GM21515 (cell line): Measurements from ENCODE around the gene MAD2L1BP.
"Not testable (repeated sequence)": the region's sequence is repeated elsewhere in the genome, so short reads cannot be mapped to it uniquely, and the experiment has no call there.

Experiments used
- ATAC-seq: cut with Tn5 transposase; IDR thresholded peaks from one replicate; pipeline ENCODE4 v1.9.1; 2021; ENCODE audit not compliant: unreplicated experiment

MAD2L1BP gene

DNA sequence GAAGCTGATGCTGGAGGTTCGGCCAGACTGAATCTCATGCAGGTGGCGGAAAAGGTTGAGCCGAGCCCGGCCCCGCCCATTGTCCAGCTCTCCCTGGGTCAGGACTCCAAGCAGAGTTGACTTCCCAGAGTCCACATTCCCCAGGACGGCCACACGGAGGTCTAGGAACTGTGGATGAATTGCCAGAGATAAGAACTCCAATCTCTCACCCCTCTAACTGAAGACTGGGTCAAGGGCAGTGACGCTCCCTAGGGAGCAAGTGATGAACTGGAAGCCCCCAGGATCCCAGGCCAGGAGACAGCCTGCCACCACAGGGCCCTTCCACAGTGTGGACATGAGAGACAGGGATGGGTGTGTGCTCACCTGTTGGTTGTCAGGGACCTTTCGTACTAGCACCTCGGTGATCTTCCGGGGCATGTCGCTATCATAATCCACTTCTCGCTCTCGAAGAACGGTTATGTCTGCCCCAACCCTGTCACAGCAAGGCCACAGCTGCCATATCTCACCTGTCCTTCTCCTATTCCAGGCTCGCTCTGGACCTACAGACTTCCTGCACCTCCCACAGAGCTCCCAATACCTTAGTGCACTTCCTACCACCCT lies 10.1 kb upstream of the MAD2L1BP start:
- ATAC-seq: no peak

DNA sequence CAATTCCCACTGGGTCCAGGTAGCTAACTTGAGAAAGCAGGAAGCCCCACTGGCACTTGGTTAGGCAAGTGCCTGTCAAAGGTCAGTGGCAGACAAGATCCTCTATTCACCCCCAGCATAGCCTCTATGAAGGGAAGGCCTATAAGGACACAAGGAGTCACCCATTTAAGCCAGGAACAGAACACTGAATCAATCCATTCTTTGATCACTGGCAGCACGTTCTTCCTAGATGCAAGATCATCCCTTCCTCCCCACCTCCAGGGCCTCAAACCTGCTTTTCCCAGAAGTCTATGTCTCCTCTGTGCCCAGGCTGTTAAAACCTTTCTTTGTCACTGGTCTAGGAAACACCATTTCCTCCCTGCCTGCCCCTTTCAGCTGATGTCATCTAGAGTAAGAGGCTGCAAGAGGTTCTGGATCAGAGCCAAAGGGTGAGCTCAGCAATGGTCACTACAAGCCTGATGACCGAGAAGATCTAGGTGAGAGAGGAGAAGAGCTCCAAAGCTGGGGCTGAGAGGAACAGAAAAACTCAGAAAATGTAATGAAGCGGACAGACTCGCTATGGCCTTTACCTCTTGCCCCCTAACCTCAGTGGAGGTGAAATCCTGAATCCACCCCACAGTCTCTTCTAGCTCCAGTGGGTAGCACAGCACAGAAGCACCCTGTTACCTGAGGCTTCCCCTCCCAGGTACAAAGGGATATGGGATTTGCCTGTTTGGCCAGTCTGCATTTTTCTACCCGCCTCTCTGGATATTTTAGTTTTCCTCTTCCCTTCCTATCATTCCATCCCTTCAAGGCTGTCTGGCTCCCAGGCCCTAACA lies 8.4 kb upstream of the MAD2L1BP start:
- no peak for ATAC-seq

DNA sequence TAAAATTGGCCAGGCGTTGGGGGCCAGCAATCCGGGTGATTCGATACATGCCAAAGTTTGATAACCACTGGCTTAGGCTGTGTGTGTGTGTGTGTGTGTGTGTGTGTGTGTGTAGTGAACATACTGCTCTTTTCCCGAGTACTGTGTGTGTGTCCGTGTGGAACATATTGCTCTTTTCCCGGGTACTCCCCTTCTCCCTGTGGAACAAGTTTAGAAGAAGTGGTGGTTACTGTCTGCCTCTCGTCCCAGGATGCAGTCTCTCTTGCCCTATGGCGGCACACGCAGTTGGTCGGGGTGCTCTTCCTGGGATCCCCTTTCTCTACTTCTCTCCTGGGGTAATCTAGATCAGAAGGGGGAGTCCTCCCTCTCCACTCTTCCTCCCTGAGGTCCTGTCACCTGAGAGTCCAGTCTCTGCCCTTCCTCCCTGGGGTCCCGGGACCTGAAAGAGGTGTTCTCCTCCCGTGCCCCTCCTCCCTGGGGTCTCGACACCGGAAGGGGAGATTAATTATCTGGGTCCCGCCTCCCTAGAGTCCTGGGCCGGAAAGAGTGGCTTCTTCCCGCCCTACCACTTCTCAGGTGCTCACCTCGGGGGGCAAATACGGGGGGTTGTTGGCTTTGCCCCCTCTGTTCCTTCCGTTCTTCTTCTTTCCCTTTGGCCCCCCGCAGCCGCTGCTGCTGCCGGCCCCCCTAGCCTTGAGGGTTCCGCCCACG lies 7.1 kb upstream of the MAD2L1BP start:
- peak; percentile 13 for ATAC-seq

DNA sequence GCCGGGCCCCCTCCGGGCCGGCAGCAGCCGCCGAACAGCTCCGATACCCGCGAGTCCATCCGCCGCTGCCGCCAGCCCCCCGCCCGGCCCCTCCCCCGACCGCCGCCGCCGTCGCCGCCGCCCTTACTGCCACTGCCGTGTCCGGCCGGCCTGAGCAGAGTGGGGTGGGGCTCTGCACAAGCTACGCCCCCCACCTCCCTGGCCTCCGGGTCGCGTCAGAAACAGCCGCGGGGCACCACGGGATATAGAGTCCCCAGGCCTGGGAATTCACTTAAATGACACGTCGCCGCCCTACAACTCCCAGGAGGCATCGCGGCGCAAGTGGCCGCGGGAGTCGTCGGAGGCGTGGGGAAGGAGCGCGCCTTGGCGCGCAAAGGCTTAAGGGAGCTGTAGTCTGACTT lies 6.5 kb upstream of the MAD2L1BP start, which contains the start of gene GTPBP2:
Gene GTPBP2, minus strand, starts transcription at position 161 of the 401 bp plus-strand sequence. Its CDS starts 102 bp downstream, at position 59.
- peak; percentile 76 for ATAC-seq

DNA sequence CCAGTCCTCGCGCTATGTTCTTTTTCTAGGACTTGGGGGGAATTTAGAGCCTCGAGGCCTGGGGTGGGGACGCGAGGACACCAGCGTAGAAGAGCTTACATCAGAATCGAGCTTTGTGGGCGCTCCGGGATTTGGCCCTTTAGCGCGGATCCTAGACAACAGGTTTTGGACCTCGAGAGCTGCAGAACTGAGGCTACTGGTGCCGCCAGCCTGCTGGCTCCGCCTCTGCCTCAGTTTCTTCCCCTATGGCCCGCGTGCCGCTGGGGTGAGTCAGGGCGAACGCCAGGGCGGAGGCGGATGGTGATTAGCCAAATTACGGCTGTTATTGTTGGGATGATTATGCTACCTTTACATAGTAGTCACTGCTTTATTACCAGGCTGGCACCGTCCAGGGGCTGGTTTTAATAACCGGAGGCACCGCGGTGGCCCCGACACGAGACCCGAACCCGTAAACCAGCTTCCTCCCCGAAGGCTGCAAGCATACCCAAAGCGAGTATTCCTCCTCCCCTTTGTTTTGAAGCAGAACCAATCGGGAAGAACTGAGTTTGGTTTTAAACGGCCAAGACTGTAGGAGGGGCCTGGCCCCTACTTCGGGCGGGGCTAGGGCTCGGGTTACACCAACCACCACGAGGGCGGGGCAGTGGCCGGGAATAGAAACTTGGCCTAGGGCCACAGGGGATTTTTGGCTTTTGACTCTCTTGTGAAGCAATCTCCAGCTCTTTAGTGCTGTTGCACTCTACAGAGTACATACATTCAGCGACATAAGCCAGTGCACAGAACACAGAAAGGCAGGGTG lies 5.9 kb upstream of the MAD2L1BP start:
- peak; percentile 70 for ATAC-seq

DNA sequence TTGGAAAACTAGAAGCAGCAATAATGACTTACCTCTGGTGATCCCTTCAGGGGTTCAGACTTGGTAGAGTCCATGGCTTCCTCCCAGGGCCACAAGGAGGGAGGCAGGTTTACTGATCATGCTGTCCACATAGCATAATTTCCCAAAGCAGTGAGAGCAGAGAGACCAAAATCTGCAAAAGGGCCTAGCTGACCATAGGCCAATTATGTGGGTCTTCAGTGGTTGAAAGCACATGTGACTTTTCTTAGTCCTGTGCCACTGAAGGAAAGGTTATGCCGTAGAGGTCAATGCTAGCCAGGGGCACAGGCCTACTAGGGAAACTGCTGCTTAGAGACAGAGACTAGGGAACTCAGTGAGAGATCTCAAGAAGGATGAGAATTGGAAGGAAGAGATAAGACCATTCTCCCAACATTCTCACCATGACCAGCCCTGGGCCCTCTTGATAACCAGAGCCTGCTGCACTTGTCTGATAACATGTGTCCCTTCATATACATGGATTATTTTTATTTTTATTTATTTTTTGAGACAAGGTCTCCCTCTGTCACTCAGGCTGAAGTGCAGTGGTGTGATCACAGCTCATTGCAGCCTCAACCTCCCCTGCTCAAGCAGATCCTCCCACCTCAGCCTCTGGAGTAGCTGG lies 4.5 kb upstream of the MAD2L1BP start:
- no peak for ATAC-seq

DNA sequence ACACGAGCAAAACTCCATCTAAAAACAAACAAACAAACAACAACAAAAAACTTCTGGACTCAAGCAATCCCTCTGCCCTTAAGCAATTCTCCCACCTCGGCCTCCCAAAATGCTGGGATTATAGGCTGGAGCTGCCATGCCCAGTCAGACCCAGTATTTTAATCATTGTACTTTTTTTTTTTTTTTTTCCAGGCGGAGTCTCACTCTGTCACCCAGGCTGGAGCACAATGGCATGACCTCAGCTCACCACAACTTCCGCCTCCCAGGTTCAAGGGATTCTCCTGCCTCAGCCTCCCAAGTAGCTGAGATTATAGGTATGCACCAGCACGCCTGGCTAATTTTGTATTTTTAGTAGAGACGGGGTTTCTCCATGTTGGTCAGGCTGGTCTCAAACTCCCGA lies 2.6 kb upstream of the MAD2L1BP start:
- not testable (repeated sequence) for ATAC-seq

DNA sequence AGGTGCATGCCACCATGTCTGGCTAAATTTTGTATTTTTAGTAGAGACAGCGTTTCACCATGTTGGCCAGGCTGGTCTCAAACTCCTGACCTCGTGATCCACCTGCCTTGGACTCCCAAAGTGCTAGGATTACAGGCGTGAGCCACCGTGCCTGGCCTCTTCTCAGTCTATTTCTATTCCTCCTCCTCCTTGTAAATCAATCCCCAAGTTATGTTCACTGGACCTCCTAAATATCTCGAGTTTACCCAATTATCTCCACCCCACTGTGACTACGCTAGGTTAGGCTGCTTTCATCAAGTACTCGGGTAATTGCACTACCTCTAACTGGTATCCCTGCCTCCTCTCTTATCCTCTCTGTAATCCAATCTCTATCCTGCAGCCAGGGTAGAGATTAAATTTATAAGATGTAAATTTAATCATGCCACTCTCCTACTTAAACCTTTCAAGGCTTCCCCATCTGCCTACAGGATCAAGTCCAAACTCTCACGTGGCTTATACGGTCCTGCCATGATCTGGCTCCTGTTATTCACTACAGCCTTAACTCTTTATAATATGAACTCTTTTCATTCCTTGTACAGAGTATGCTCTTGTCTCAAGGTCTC lies 837 bp upstream of the MAD2L1BP start:
- no peak for ATAC-seq

DNA sequence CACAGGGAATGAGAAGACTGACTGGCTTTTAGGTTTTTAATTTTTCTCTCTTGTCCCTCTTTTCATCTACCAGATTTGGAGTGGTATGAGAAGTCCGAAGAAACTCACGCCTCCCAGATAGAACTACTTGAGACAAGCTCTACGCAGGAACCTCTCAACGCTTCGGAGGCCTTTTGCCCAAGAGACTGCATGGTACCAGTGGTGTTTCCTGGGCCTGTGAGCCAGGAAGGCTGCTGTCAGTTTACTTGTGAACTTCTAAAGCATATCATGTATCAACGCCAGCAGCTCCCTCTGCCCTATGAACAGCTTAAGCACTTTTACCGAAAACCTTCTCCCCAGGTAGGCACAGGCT lies 644 bp downstream of the MAD2L1BP start:
- peak; percentile 9 for ATAC-seq

DNA sequence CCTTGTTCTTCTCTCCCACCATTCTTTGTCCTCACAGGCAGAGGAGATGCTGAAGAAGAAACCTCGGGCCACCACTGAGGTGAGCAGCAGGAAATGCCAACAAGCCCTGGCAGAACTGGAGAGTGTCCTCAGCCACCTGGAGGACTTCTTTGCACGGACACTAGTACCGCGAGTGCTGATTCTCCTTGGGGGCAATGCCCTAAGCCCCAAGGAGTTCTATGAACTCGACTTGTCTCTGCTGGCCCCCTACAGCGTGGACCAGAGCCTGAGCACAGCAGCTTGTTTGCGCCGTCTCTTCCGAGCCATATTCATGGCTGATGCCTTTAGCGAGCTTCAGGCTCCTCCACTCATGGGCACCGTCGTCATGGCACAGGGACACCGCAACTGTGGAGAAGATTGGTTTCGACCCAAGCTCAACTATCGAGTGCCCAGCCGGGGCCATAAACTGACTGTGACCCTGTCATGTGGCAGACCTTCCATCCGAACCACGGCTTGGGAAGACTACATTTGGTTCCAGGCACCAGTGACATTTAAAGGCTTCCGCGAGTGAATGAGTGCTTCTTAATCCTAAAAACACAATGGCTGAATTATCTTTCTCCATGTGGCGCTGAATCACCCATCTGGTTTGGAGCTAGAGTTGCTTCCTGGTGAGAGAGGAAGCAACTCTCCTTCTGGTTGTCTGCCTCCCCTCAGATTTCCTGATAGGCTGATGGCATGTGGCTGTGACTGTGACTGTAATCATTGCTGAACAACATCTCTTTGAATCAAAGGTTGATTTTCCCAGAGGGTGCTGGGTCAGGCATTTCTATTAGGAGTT lies 4.6 kb downstream of the MAD2L1BP start:
- ATAC-seq: no peak

DNA sequence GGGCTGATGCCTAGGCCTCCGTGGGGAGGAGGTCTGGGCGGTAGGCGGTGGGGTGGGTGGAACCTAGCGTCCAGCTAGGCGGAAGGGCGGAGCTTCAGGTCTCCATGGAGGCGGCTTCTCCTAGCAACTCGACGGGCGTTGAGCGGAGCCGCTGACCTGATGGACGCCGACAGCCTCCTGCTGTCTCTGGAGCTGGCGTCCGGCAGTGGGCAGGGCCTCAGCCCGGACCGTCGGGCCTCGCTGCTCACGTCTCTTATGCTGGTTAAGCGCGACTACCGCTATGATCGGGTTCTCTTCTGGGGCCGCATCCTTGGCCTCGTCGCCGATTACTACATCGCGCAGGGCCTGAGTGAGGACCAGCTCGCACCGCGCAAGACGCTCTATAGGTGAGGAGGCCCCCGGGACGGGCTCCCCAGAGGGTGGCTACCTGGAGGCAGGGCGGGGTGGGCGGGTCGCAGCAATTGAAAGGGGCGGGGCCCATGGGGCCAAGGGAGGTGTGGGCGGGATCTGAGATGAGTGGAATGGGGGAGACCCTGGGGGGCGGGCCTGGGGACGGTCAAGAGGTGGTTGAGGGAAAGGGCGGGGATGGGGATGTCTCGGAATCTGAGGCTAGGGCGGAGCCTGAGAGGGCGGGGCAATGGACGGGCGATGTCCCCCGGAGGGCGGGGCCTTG lies 9.4 kb downstream of the MAD2L1BP start, which contains the start of gene RSPH9:
Gene RSPH9, plus strand, starts transcription at position 97 of the 673 bp plus-strand sequence. Its CDS starts 63 bp downstream, at position 160.
- ATAC-seq: no peak

DNA sequence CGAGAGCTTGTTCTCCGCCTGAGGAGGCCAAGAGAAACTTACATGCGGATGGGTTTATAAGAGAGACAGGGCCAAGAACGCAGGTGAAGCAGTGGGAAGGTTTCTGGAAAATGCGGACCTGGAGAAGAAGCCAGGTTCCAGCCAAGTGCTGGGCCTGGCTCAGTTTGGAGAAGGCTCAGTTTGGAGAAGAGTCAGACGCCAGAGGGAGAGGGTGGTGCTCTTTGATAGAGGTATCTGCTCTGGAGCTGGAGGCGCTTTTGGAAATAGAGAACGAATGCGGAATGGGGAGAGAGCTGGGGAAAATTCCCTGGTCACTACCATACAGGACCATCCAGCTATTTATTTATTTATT lies 9.9 kb downstream of the MAD2L1BP start:
- no peak for ATAC-seq

DNA sequence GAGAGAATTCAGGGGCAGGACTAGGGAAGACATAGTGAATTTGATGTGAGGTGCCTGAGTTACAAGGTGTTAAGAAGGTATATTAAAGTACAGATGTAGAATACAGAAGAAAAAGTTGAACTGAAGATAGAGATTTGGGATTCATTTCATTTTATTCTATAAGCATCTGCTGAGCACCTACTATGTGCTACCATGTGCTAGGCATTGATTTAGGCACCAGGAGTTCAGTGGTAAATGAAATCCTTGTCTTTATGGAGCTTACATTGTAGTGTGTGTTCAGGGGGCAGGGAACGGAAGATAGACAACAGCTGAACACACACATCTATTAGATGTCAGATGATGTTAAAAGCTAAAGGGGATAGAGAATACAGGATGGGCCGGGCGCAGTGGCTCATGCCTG lies 12.0 kb downstream of the MAD2L1BP start:
- ATAC-seq: no peak

DNA sequence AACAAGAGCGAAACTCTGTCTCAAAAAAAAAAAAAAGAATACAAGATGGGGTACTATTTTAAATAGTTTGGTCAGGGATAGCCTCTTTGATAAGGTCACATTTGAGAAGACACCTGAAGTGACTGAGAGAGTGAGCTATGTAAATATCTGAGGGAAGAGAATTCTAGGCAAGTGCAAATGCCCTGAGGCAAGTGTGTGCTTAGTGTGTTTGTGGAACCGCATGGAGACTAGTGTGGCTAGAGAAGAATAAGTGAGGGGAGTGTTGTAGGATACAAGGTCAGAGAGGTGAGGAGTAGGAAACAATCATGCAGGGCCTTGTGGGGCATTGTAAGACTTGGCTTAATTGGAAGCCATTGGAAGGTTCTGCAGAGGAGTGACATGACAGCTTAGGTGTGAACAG lies 12.6 kb downstream of the MAD2L1BP start:
- ATAC-seq: no peak

DNA sequence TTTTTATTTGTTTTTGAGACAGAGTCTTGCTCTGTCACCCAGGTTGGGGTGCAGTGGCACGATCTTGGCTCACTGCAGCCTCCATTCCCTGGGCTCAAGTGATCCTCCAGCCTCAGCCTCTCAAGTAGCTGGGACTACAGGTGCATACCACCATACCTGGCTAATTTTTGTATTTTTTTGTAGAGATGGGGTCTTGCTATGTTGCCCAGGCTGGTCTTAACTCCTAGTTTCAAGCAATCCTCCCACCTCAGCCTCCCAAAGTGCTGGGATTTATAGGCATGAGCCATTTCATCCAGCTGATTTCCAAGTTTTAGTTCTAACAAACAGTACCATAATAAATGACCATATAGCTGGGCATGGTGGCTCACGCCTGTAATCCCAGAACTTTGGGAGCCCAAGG lies 17.2 kb downstream of the MAD2L1BP start:
- ATAC-seq: not testable (repeated sequence)

DNA sequence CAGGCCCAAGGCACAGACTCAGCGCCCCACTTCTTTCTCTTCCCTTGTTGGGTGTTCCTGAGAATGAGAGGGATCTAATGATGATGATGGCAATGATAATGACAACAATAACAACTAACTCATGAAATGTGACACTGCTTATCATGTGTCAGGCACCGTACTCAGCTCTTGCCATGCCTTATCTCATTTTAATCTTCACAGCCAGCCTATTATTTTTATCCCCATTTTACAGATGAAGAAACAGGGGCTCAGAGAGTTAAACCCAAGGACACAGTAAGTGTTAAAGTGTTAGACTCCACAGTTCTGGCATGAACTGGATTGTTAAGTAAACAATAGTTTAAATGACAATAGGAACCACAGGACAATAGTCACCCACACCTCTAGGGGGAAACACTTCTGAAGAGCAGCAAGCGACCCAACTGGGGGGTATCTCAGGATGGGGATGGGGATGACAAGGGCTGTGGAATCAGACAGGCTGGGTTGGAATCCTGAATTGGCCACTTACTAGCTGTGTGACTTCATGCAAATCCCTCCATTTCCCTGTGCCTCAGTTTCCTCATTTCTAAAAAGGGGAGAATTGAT lies 21.7 kb downstream of the MAD2L1BP start:
- ATAC-seq: no peak

DNA sequence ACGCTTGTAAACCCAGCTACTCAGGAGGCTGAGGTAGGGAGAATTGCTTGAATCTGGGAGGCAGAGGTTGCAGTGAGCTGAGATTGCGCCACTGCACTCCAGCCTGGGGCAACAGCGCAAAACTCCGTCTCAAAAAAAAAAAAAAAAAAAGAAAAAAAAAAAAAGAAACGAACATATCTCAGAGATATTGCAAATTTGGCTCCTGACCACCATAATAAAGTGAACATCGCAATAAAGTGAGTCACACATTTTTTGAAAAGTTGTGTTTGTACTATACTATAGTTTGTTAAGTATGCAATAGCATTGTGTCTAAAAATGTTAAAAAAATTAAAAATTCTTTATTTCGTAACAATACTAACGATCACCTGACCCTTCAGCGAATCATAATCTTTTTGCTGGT lies 22.5 kb downstream of the MAD2L1BP start:
- ATAC-seq: no peak

DNA sequence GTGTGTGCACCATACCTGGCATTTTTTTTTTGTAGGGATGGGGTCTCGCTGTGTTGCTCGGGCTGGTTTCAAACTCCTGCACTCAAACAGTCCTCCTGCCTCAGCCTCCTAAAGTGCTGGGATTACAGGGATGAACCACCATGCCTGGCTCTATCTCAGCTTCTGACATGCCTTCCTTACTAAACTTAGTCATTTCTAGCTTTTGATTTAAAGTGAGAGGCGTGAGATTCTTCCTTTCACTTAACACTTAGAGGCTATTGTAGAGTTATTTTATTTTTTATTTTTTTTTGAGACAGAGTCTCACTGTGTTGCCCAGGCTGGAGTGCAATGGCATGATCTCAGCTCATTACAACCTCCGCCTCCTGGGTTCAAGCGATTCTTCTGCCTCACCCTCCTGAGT lies 27.3 kb downstream of the MAD2L1BP start:
- not testable (repeated sequence) for ATAC-seq
